Measurements from ENCODE around the gene RNF40.
"Not testable (repeated sequence)": the region's sequence is repeated elsewhere in the genome, so short reads cannot be mapped to it uniquely, and the experiment has no call there.

The RNF40 gene

GRCh38 chr16:30785126-30786106, 23.3 kb downstream of the RNF40 start:
- DNase-seq = no peak

- DNase-seq = no peak
Measured at GRCh38 chr16:30786115-30786935, 24.2 kb downstream of the RNF40 start.

GRCh38 chr16:30786936-30787612, 25.0 kb downstream of the RNF40 start, which contains the start of gene ZNF629:
Gene ZNF629, minus strand, starts transcription at chr16:30787205. Its CDS starts 2,723 bp downstream, at chr16:30784482.
- no peak for DNase-seq

- no peak for DNase-seq
Measured at GRCh38 chr16:30787613-30788378, 25.7 kb downstream of the RNF40 start.

- no peak for DNase-seq
Measured at GRCh38 chr16:30793508-30794069, 31.5 kb downstream of the RNF40 start.

GRCh38 chr16:30794634-30795033, 32.5 kb downstream of the RNF40 start:
- DNase-seq = no peak

GRCh38 chr16:30797670-30798309, 35.7 kb downstream of the RNF40 start:
- no peak for DNase-seq

GRCh38 chr16:30802936-30803335, 40.8 kb downstream of the RNF40 start:
- DNase-seq = no peak

- no peak for DNase-seq
Measured at GRCh38 chr16:30805056-30805369, 42.9 kb downstream of the RNF40 start.

GRCh38 chr16:30805370-30806169, 43.4 kb downstream of the RNF40 start:
- DNase-seq = no peak

- no peak for DNase-seq
Measured at GRCh38 chr16:30808146-30808545, 46.0 kb downstream of the RNF40 start.

GRCh38 chr16:30808890-30809426, 46.8 kb downstream of the RNF40 start:
- DNase-seq = not testable (repeated sequence)

GRCh38 chr16:30809675-30810074, 47.6 kb downstream of the RNF40 start:
- DNase-seq = not testable (repeated sequence)

- no peak for DNase-seq
Measured at GRCh38 chr16:30813821-30814189, 51.7 kb downstream of the RNF40 start.

- no peak for DNase-seq
Measured at GRCh38 chr16:30816769-30817168, 54.6 kb downstream of the RNF40 start.

GRCh38 chr16:30820952-30821421, 58.9 kb downstream of the RNF40 start:
- no peak for DNase-seq

- not testable (repeated sequence) for DNase-seq
Measured at GRCh38 chr16:30821441-30821840, 59.3 kb downstream of the RNF40 start.

GRCh38 chr16:30821891-30822290, 59.8 kb downstream of the RNF40 start:
- DNase-seq = no peak

Data from NK-92 treated with Interleukin-12 subunit alpha and Interleukin-12 subunit beta, amount 100 ng/mL, for 24 hours (cell line).